ENCODE measurements around the gene ADGRF4.

The ADGRF4 gene

GRCh38 chr6:47698342-47698787 lies at the start of gene ADGRF4:
Gene ADGRF4 (plus strand): TSS chr6:47698580. CDS start chr6:47707246, 8,666 bp downstream.
- FAIRE-seq = no peak

- no peak for FAIRE-seq
Observed at GRCh38 chr6:47650553-47651432, 47.6 kb upstream of the ADGRF4 start.

GRCh38 chr6:47651505-47651944 lies 46.9 kb upstream of the ADGRF4 start:
- FAIRE-seq = no peak

- no peak for FAIRE-seq
Observed at GRCh38 chr6:47653706-47654105, 44.7 kb upstream of the ADGRF4 start.

GRCh38 chr6:47654255-47654654 lies 44.1 kb upstream of the ADGRF4 start:
- no peak for FAIRE-seq

- no peak for FAIRE-seq
Observed at GRCh38 chr6:47655719-47656595, 42.4 kb upstream of the ADGRF4 start.

GRCh38 chr6:47661960-47662359 lies 36.4 kb upstream of the ADGRF4 start:
- FAIRE-seq = no peak

GRCh38 chr6:47663462-47664216 lies 34.7 kb upstream of the ADGRF4 start:
- no peak for FAIRE-seq

GRCh38 chr6:47665112-47665511 lies 33.3 kb upstream of the ADGRF4 start:
- FAIRE-seq = no peak

- no peak for FAIRE-seq
Observed at GRCh38 chr6:47669684-47670513, 28.5 kb upstream of the ADGRF4 start.

- no peak for FAIRE-seq
Observed at GRCh38 chr6:47670851-47671250, 27.5 kb upstream of the ADGRF4 start.

- no peak for FAIRE-seq
Observed at GRCh38 chr6:47671777-47672176, 26.6 kb upstream of the ADGRF4 start.

- no peak for FAIRE-seq
Observed at GRCh38 chr6:47672816-47673215, 25.6 kb upstream of the ADGRF4 start.

- no peak for FAIRE-seq
Observed at GRCh38 chr6:47674673-47675072, 23.7 kb upstream of the ADGRF4 start.

GRCh38 chr6:47677381-47678100 lies 20.8 kb upstream of the ADGRF4 start:
- FAIRE-seq = no peak

GRCh38 chr6:47678739-47679138 lies 19.6 kb upstream of the ADGRF4 start:
- no peak for FAIRE-seq

GRCh38 chr6:47679322-47679906 lies 19.0 kb upstream of the ADGRF4 start:
- FAIRE-seq = no peak

GRCh38 chr6:47680051-47680450 lies 18.3 kb upstream of the ADGRF4 start:
- FAIRE-seq = no peak

- FAIRE-seq = no peak
Observed at GRCh38 chr6:47680724-47681123, 17.7 kb upstream of the ADGRF4 start.

GRCh38 chr6:47681201-47681990 lies 17.0 kb upstream of the ADGRF4 start:
- FAIRE-seq = no peak
